ENCODE results near the gene CAND1. TPM values are rescaled to one million over a fixed set of nuclear protein-coding genes. Genes with fewer than 3 reads are reported as not detected.

CAND1 gene
- total and polyA plus RNA-seq, 2 donors (not counting 1 experiment from before 2014, with no cell fraction given): 14.8 to 108 TPM

DNA sequence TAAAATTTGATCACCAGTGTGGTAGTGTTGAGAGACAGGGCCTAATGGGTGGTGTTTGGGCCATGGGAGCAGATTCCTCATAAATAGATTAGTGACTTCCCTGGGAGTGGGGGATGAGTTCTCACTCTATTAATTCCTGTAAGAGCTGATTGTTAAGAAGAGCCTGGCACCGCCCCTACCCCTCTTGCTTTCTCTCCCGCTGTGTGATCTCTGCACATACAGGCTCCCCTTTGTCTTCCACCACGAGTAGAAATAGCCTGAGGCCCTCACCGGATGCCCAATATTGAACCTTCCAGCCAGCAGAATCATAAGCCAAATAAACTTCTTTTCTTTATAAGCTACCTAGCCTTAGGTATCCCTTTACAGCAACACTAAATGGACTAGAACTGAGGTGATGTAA lies 31.9 kb upstream of the CAND1 start:
- Mint-ChIP-seq H3K4me3 (no peak overlapping the region), H3K27me3 (peaks cover 21% of the 10 kb centered on the region), H3K27ac (no peak overlapping the region), H3K9me3 (ENCODE audit: insufficient read depth) (peaks cover 7% of the 10 kb centered on the region), H3K4me1 (no peaks in the 10 kb centered on the region)
- ChIA-PET POLR2A (no interaction called here), CTCF (no interaction called here)
- Histone ChIP-seq H2AFZ (ENCODE audit: insufficient read depth, low read depth, low read length, poor library complexity, severe bottlenecking) (no peak overlapping the region), H3K4me2 (replicated peaks; ENCODE audit: low read depth, low read length, poor library complexity, severe bottlenecking) (no peak overlapping the region), H3K36me3 (replicated peaks in 1 of 2; ENCODE audit: control extremely low read depth in 1 of 2, control insufficient read depth in 1 of 2, extremely low read depth in 1 of 2, insufficient read depth in 2 of 2, low read length in 1 of 2) (no peaks in the 10 kb centered on the region), H3K27me3 (replicated peaks in 1 of 4; ENCODE audit: control extremely low read depth in 1 of 4, control insufficient read depth in 3 of 4, insufficient read depth in 4 of 4, low read length in 3 of 4) (no peaks in the 10 kb centered on the region), H4K20me1 (ENCODE audit: control insufficient read depth, insufficient read depth, low read length, poor library complexity, severe bottlenecking) (no peaks in the 10 kb centered on the region), H3K9ac (ENCODE audit: low read length) (no peak overlapping the region), H3K79me2 (ENCODE audit: control insufficient read depth, insufficient read depth, low read length) (no peaks in the 10 kb centered on the region), H3K4me1 (ENCODE audit: control insufficient read depth in 2 of 2, insufficient read depth in 2 of 2, low read length in 2 of 2) (no peaks in the 10 kb centered on the region), H3K9me3 (ENCODE audit: control extremely low read depth in 1 of 3, control insufficient read depth in 2 of 3, insufficient read depth in 1 of 3, low read length in 2 of 3) (peaks cover 0 to 3% (median 0%) of the 10 kb centered on the region in 3 donors), H3K27ac (ENCODE audit: low read length in 2 of 2) (no peak overlapping the region), H3K4me3 (ENCODE audit: control extremely low read depth in 1 of 5, extremely low read depth in 1 of 5, insufficient read depth in 1 of 5, low read depth in 2 of 5, low read length in 4 of 5) (no peak overlapping the region)
- intact Hi-C loops (cut with micrococcal nuclease): no loop called here
- no peak for DNase-seq
- ATAC-seq (ENCODE audit: low read depth): no peak
- TF ChIP-seq, protein P1, sequence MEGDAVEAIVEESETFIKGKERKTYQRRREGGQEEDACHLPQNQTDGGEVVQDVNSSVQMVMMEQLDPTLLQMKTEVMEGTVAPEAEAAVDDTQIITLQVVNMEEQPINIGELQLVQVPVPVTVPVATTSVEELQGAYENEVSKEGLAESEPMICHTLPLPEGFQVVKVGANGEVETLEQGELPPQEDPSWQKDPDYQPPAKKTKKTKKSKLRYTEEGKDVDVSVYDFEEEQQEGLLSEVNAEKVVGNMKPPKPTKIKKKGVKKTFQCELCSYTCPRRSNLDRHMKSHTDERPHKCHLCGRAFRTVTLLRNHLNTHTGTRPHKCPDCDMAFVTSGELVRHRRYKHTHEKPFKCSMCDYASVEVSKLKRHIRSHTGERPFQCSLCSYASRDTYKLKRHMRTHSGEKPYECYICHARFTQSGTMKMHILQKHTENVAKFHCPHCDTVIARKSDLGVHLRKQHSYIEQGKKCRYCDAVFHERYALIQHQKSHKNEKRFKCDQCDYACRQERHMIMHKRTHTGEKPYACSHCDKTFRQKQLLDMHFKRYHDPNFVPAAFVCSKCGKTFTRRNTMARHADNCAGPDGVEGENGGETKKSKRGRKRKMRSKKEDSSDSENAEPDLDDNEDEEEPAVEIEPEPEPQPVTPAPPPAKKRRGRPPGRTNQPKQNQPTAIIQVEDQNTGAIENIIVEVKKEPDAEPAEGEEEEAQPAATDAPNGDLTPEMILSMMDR (IDR thresholded peaks at IDR 0.05): no peak
- no peak for TF ChIP-seq EZH2 (IDR thresholded peaks at IDR 0.05; ENCODE audit: borderline replicate concordance, insufficient read depth, low read depth, low read length, poor library complexity, severe bottlenecking)
- WGBS (ENCODE audit: insufficient coverage): 69% methylated on average over 4 of the region's 4 CpGs

- no peak overlapping the region for H3K9ac ChIP-seq (ENCODE audit: low read length)
- Mint-ChIP-seq H3K4me3 (no peak overlapping the region), H3K27me3 (peaks cover 18% of the 10 kb centered on the region), H3K9me3 (ENCODE audit: insufficient read depth) (peaks cover 4% of the 10 kb centered on the region), H3K4me1 (no peaks in the 10 kb centered on the region), H3K27ac (no peak overlapping the region)
- intact Hi-C loops (cut with micrococcal nuclease): no loop called here
- no peak overlapping the region for H3K4me2 ChIP-seq (replicated peaks; ENCODE audit: low read depth, low read length, poor library complexity, severe bottlenecking)
- POLR2A ChIA-PET: no interaction called here
- TF ChIP-seq, protein P1 (IDR thresholded peaks at IDR 0.05): no peak
- TF ChIP-seq EZH2 (IDR thresholded peaks at IDR 0.05; ENCODE audit: borderline replicate concordance, insufficient read depth, low read depth, low read length, poor library complexity, severe bottlenecking): no peak
- H3K27me3 ChIP-seq (replicated peaks in 1 of 4; ENCODE audit: control extremely low read depth in 1 of 4, control insufficient read depth in 3 of 4, insufficient read depth in 4 of 4, low read length in 3 of 4): peaks cover 0 to 4% (median 0%) of the 10 kb centered on the region in 4 experiments
- H3K27ac ChIP-seq (ENCODE audit: low read length in 2 of 2): no peak overlapping the region
- H3K36me3 ChIP-seq (replicated peaks in 1 of 2; ENCODE audit: control extremely low read depth in 1 of 2, control insufficient read depth in 1 of 2, extremely low read depth in 1 of 2, insufficient read depth in 2 of 2, low read length in 1 of 2): no peaks in the 10 kb centered on the region
- CTCF ChIA-PET: no interaction called here
- no peak overlapping the region for H2AFZ ChIP-seq (ENCODE audit: insufficient read depth, low read depth, low read length, poor library complexity, severe bottlenecking)
- DNase-seq (no peak), ATAC-seq (ENCODE audit: low read depth) (no peak)
- no peaks in the 10 kb centered on the region for H4K20me1 ChIP-seq (ENCODE audit: control insufficient read depth, insufficient read depth, low read length, poor library complexity, severe bottlenecking)
- peaks cover 0 to 2% (median 0%) of the 10 kb centered on the region in 3 donors for H3K9me3 ChIP-seq (ENCODE audit: control extremely low read depth in 1 of 3, control insufficient read depth in 2 of 3, insufficient read depth in 1 of 3, low read length in 2 of 3)
- no CpG with 5 or more reads among the region's 2 CpGs for WGBS (ENCODE audit: insufficient coverage)
- no peaks in the 10 kb centered on the region for H3K4me1 ChIP-seq (ENCODE audit: control insufficient read depth in 2 of 2, insufficient read depth in 2 of 2, low read length in 2 of 2)
- no peak overlapping the region for H3K4me3 ChIP-seq (ENCODE audit: control extremely low read depth in 1 of 5, extremely low read depth in 1 of 5, insufficient read depth in 1 of 5, low read depth in 2 of 5, low read length in 4 of 5)
- H3K79me2 ChIP-seq (ENCODE audit: control insufficient read depth, insufficient read depth, low read length): no peaks in the 10 kb centered on the region
Measured at GRCh38 chr12:67239061-67239460, 30.1 kb upstream of the CAND1 start.
